MM.1S (cell line): ENCODE measurements around the gene PLXNA2.

Source experiments
- DNase-seq: peaks from one replicate; pipeline ENCODE4 v3.0.0-alpha.2; 2015
- H2AFZ ChIP-seq: fragments of 300-600 bp; sonication (generic); 2 replicates; pipeline ENCODE4 v1.6.0; 2016; ENCODE audit warnings: antibody characterized with exemption, low read length
- H3F3A ChIP-seq: fragments of 300-600 bp; sonication (generic); 2 replicates; pipeline ENCODE4 v1.6.1; 2016; ENCODE audit warnings: mild to moderate bottlenecking, antibody characterized with exemption, low read length, moderate library complexity, mixed read lengths; ENCODE audit not compliant: insufficient read depth
- H3K27ac ChIP-seq: fragments of 300-600 bp; sonication (generic); 2 replicates; pipeline ENCODE4 v1.5.1; 2016; ENCODE audit warnings: mild to moderate bottlenecking, low read length
- H3K27me3 ChIP-seq: fragments of 300-600 bp; sonication (generic); replicated peaks from 2 replicates; pipeline ENCODE4 v1.6.0; 2016; ENCODE audit warnings: low read length; ENCODE audit not compliant: insufficient read depth
- H3K36me3 ChIP-seq: fragments of 300-600 bp; sonication (generic); replicated peaks from 2 replicates; pipeline ENCODE4 v1.6.1; 2016; ENCODE audit warnings: mild to moderate bottlenecking, low read length, mixed read lengths; ENCODE audit not compliant: insufficient read depth
- H3K4me1 ChIP-seq: fragments of 300-600 bp; sonication (generic); 2 replicates; pipeline ENCODE4 v1.6.1; 2016; ENCODE audit warnings: low read length, mixed read lengths
- H3K4me2 ChIP-seq: fragments of 300-600 bp; sonication (generic); 2 replicates; pipeline ENCODE4 v1.6.0; 2016; ENCODE audit warnings: low read depth, low read length
- H3K4me3 ChIP-seq: fragments of 300-600 bp; sonication (generic); 2 replicates; pipeline ENCODE4 v1.5.1; 2016; ENCODE audit warnings: low read length, mixed read lengths
- H3K79me2 ChIP-seq: fragments of 300-600 bp; sonication (generic); 2 replicates; pipeline ENCODE4 v1.6.1; 2016; ENCODE audit warnings: mixed run types, low read length, mixed read lengths
- H3K9ac ChIP-seq: fragments of 300-600 bp; sonication (generic); 2 replicates; pipeline ENCODE4 v1.6.1; 2016; ENCODE audit warnings: low read length, mixed read lengths
- H3K9me2 ChIP-seq: fragments of 300-600 bp; sonication (generic); replicated peaks from 2 replicates; pipeline ENCODE4 v1.6.1; 2016; ENCODE audit warnings: mild to moderate bottlenecking, low read length, mixed read lengths; ENCODE audit not compliant: insufficient read depth
- H3K9me3 ChIP-seq: fragments of 300-600 bp; sonication (generic); replicated peaks from 2 replicates; pipeline ENCODE4 v1.6.1; 2016; ENCODE audit warnings: mild to moderate bottlenecking, low read length, mixed read lengths; ENCODE audit not compliant: insufficient read depth
- H4K20me1 ChIP-seq: fragments of 300-600 bp; sonication (generic); 2 replicates; pipeline ENCODE4 v1.6.1; 2016; ENCODE audit warnings: mild to moderate bottlenecking, low read length, moderate library complexity, mixed read lengths; ENCODE audit not compliant: insufficient read depth
- CTCF ChIP-seq: fragments of 300-600 bp; sonication (generic); IDR thresholded peaks from 2 replicates; pipeline ENCODE4 v1.5.1; 2016; ENCODE audit warnings: antibody characterized with exemption, low read length, mixed read lengths
- EZH2 ChIP-seq: fragments of 300-600 bp; sonication (generic); optimal IDR thresholded peaks from 2 replicates; pipeline ENCODE3; 2017; ENCODE audit warnings: low read depth, mild to moderate bottlenecking, antibody characterized with exemption, low read length, mixed read lengths
- EZH2phosphoT487 ChIP-seq: fragments of 300-600 bp; sonication (generic); IDR thresholded peaks from 2 replicates; pipeline ENCODE4 v1.6.1; 2018; ENCODE audit warnings: antibody characterized with exemption, low read length

PLXNA2 gene

GRCh38 chr1:208149776-208150514 is 94.2 kb downstream of the PLXNA2 start:
- DNase-seq: no peak

GRCh38 chr1:208149213-208149612 is 95.0 kb downstream of the PLXNA2 start:
- Histone ChIP-seq H3K4me2 (no peak overlapping the region), H3K9me3 (no peaks in the 10 kb centered on the region), H3K27ac (no peak overlapping the region), H3K79me2 (no peaks in the 10 kb centered on the region), H3F3A (no peaks in the 10 kb centered on the region), H3K27me3 (no peaks in the 10 kb centered on the region), H3K4me1 (no peaks in the 10 kb centered on the region), H3K9me2 (no peaks in the 10 kb centered on the region), H3K36me3 (no peaks in the 10 kb centered on the region), H4K20me1 (no peaks in the 10 kb centered on the region), H3K4me3 (no peak overlapping the region), H3K9ac (no peak overlapping the region), H2AFZ (no peak overlapping the region)
- TF ChIP-seq EZH2phosphoT487 (no peak), EZH2 (no peak), CTCF (no peak)
- no peak for DNase-seq

More at GRCh38 chr1:208149776-208150514, 94.2 kb downstream of the PLXNA2 start:
- no peaks in the 10 kb centered on the region for H4K20me1 ChIP-seq
- no peaks in the 10 kb centered on the region for H3F3A ChIP-seq
- H3K9ac ChIP-seq: no peak overlapping the region
- H3K27me3 ChIP-seq: no peaks in the 10 kb centered on the region
- H3K79me2 ChIP-seq: no peaks in the 10 kb centered on the region
- no peak overlapping the region for H3K27ac ChIP-seq
- H3K9me2 ChIP-seq: no peaks in the 10 kb centered on the region
- TF ChIP-seq EZH2 (no peak), EZH2phosphoT487 (no peak), CTCF (no peak)
- no peaks in the 10 kb centered on the region for H3K36me3 ChIP-seq
- no peak overlapping the region for H2AFZ ChIP-seq
- H3K4me2 ChIP-seq: no peak overlapping the region
- no peaks in the 10 kb centered on the region for H3K9me3 ChIP-seq
- H3K4me1 ChIP-seq: no peaks in the 10 kb centered on the region
- H3K4me3 ChIP-seq: no peak overlapping the region

- Histone ChIP-seq H3K79me2 (no peaks in the 10 kb centered on the region), H3K9me3 (no peaks in the 10 kb centered on the region), H3K36me3 (no peaks in the 10 kb centered on the region), H4K20me1 (no peaks in the 10 kb centered on the region), H3K27ac (no peak overlapping the region), H3K27me3 (no peaks in the 10 kb centered on the region), H3K4me3 (no peak overlapping the region), H3K9me2 (no peaks in the 10 kb centered on the region), H3K9ac (no peak overlapping the region), H3F3A (no peaks in the 10 kb centered on the region), H3K4me1 (no peaks in the 10 kb centered on the region), H3K4me2 (no peak overlapping the region), H2AFZ (no peak overlapping the region)
- DNase-seq: no peak
- TF ChIP-seq CTCF: no peak
- TF ChIP-seq EZH2phosphoT487: no peak
- TF ChIP-seq EZH2: no peak
These were observed 95.8 kb downstream of the PLXNA2 start for GRCh38 chr1:208148380-208148779.
